Psoas muscle (tissue), 8 donors: Measurements from ENCODE around the gene CATSPERZ. TPM values are rescaled to one million over a fixed set of nuclear protein-coding genes. Genes with fewer than 3 reads are reported as not detected.

Source experiments
- ATAC-seq, 4 donors: fragments of 200-7000 bp; cut with Tn5 transposase; one replicate each; pipeline ENCODE4 v1.9.1; 2020; ENCODE audit warnings: moderate library complexity in 3 of 4, mild to moderate bottlenecking in 2 of 4
- DNase-seq, 2 donors: peaks; one replicate each; pipeline ENCODE4 v3.0.0-alpha.2; 2020
- H3K27ac ChIP-seq: fragments of 200-600 bp; one replicate; pipeline ENCODE4 v1.8.0; 2022
- H3K27me3 ChIP-seq, 3 donors: fragments of 200-600 bp in 1 of 3; one replicate each; pipeline versions ENCODE4 v1.6.1 to v1.8.0; 2013 to 2022; ENCODE audit warnings: low read length in 2 of 3, mild to moderate bottlenecking in 2 of 3, moderate library complexity in 1 of 3; ENCODE audit not compliant: insufficient read depth in 3 of 3
- H3K36me3 ChIP-seq, 2 donors: fragments of 200-600 bp in 1 of 2; one replicate each; pipeline versions ENCODE4 v1.6.1 to v1.8.0; 2013 to 2022; ENCODE audit warnings: low read depth in 1 of 2, mild to moderate bottlenecking in 1 of 2, moderate library complexity in 1 of 2; ENCODE audit not compliant: insufficient read depth in 1 of 2
- H3K4me1 ChIP-seq: fragments of 200-600 bp; one replicate; pipeline ENCODE4 v1.8.0; 2022
- H3K4me3 ChIP-seq: fragments of 200-600 bp; one replicate; pipeline ENCODE4 v1.8.0; 2022; ENCODE audit warnings: mild to moderate bottlenecking
- H3K9me3 ChIP-seq: fragments of 200-600 bp; one replicate; pipeline ENCODE4 v1.8.0; 2022
- CTCF ChIP-seq: fragments of 200-600 bp; IDR thresholded peaks from one replicate; pipeline ENCODE4 v1.8.0; 2022; ENCODE audit warnings: antibody characterized with exemption
- WGBS, 3 donors: extraction: QIAGEN DNeasy Blood & Tissue Kit; methylation state at CpG; one replicate each; pipeline versions ENCODE4 v1.1.6 to v1.1.7; 2013; 5-methylcytosine and 5-hydroxymethylcytosine counted together
- intact Hi-C, 2 donors: fragments of 100-400 bp; cut with DNase I; formaldehyde crosslinking; loops; one replicate each; pipeline versions ENCODE4 v1.11.0 to v1.14.2; 2022
- polyA plus RNA-seq, 3 donors: library from polyadenylated mRNA; stranded (reverse); fragments of 200-250 nt; gene quantifications; one replicate each; pipeline ENCODE4 v1.2.3, GENCODE V29; 2013
- total RNA-seq, 4 donors: library from RNA; stranded (reverse); fragmentation: NEBNext Ultra II Directional in 2 of 4; extraction: Animal tissue kit (Norgen Biotek cat#: 25700) in 2 of 4; gene quantifications; one replicate each; pipeline versions ENCODE4 v1.2.1 to v1.2.4, GENCODE V29; 2021 to 2023
- donor health status: healthy with polysubstance abuse.
- donor health status: DM: no; HTN: no; CAD: no; lungs with moderate emphysema.
- donor health status: Bipolar disorder and iron deficiency.
- donor health status: healthy.
- donor health status: DM: yes; HTN: yes; CAD: no.
- donor health status: DM: no; HTN: no; CAD: no.
- donor health status: DM: no; HTN: no; CAD: no.
- donor health status: DM: yes; HTN: yes; CAD: no.

The CATSPERZ gene
- total and polyA plus RNA-seq, 7 donors = 0.05 TPM; not detected in 6

- 7 to 8% (median 8%) methylated on average over 30 to 32 of the region's 32 CpGs for WGBS, 3 donors
- intact Hi-C loops = no loop called here
- H3K27ac ChIP-seq = peak overlapping the region; percentile 99
- peaks cover 8 to 33% of the 10 kb centered on the region in 2 donors for H3K36me3 ChIP-seq
- H3K4me1 ChIP-seq = peaks cover 24% of the 10 kb centered on the region
- TF ChIP-seq CTCF = no peak
- no peak for ATAC-seq
- no peaks in the 10 kb centered on the region for H3K9me3 ChIP-seq
- no peaks in the 10 kb centered on the region for H3K27me3 ChIP-seq
- no peak for DNase-seq
- peak overlapping the region; percentile 86 for H3K4me3 ChIP-seq
These were observed 16.6 kb downstream of the CATSPERZ start for GRCh38 chr11:64316672-64317324.

GRCh38 chr11:64317325-64317960 is 17.3 kb downstream of the CATSPERZ start, which contains the start of gene TRMT112:
Gene TRMT112, minus strand, starts transcription at chr11:64317559. Its CDS starts 33 bp downstream, at chr11:64317526.
- intact Hi-C loops = no loop called here
- peak within 1 kb of the TSS; percentile 99 for H3K27ac ChIP-seq

GRCh38 chr11:64317961-64318765 is 18.0 kb downstream of the CATSPERZ start, which contains the start of gene PRDX5:
Gene PRDX5, plus strand, starts transcription at chr11:64318121. Its CDS starts 95 bp downstream, at chr11:64318216.
- DNase-seq (peak; percentile 97 to 99), ATAC-seq (peak; percentile 88 to 91 (median 88))
- intact Hi-C loops = loop anchor here in 1 of 2 donors (2.0 kb wide), 1 partner anchor 37 kb away; no protein-coding TSS in a partner anchor
- Histone ChIP-seq H3K4me3 (peak within 1 kb of the TSS; percentile 86), H3K27me3 (no peaks in the 10 kb centered on the region), H3K9me3 (no peaks in the 10 kb centered on the region), H3K36me3 (peaks cover 8 to 46% of the 10 kb centered on the region in 2 donors), H3K27ac (peak within 1 kb of the TSS; percentile 99), H3K4me1 (peaks cover 16% of the 10 kb centered on the region)
- peak; percentile 38 for TF ChIP-seq CTCF
- 0 to 1% (median 1%) methylated on average over 51 to 61 of the region's 61 CpGs for WGBS, 3 donors

More at GRCh38 chr11:64317325-64317960, 17.3 kb downstream of the CATSPERZ start, which contains the start of gene TRMT112:
- no peaks in the 10 kb centered on the region for H3K9me3 ChIP-seq
- H3K36me3 ChIP-seq = peaks cover 8 to 40% of the 10 kb centered on the region in 2 donors
- WGBS, 3 donors = 0 to 1% (median 0%) methylated on average over 38 to 43 of the region's 43 CpGs
- H3K27me3 ChIP-seq = no peaks in the 10 kb centered on the region
- peak; percentile 82 to 85 (median 85) for ATAC-seq
- peak within 1 kb of the TSS; percentile 86 for H3K4me3 ChIP-seq
- H3K4me1 ChIP-seq = peaks cover 23% of the 10 kb centered on the region
- DNase-seq = peak; percentile 96 to 97
- TF ChIP-seq CTCF = no peak

GRCh38 chr11:64318766-64319761 is 18.9 kb downstream of the CATSPERZ start:
- Histone ChIP-seq H3K27me3 (no peaks in the 10 kb centered on the region), H3K27ac (peak overlapping the region; percentile 99), H3K4me1 (peaks cover 8% of the 10 kb centered on the region), H3K9me3 (no peaks in the 10 kb centered on the region), H3K4me3 (peak overlapping the region; percentile 86), H3K36me3 (peaks cover 8 to 43% of the 10 kb centered on the region in 2 donors)
- intact Hi-C loops = loop anchor here in 1 of 2 donors (2.0 kb wide), 1 partner anchor 36 kb away; no protein-coding TSS in a partner anchor
- no peak for DNase-seq
- WGBS, 3 donors = 25 to 30% (median 28%) methylated on average over 17 to 19 of the region's 19 CpGs
- no peak for ATAC-seq
- TF ChIP-seq CTCF = no peak
